A549 treated with dexamethasone at 1 μM for 4 hours (cell line): ENCODE data around the gene PFN4. TPM values are rescaled to one million over a fixed set of nuclear protein-coding genes. Genes with fewer than 3 reads are reported as not detected.

Source experiments
- total RNA-seq: library from RNA; stranded (reverse); fragments of 200-300 nt; extraction: Qiagen RNA extraction; gene quantifications from 5 replicates; pipeline ENCODE4 v1.2.3, GENCODE V29; 2022

PFN4 gene, protein sequence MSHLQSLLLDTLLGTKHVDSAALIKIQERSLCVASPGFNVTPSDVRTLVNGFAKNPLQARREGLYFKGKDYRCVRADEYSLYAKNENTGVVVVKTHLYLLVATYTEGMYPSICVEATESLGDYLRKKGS
- 1.2 to 1.8 TPM (median 1.4 TPM) in 5 replicates for total RNA-seq

GRCh38 chr2:24123195-24123921, at the start of gene PFN4, which contains the start of gene FAM228B:
Gene PFN4, minus strand, starts transcription at chr2:24123334. Its CDS starts 799 bp downstream, at chr2:24122535.
Gene FAM228B, plus strand, starts transcription at chr2:24123469. Its CDS starts 893 bp downstream, at chr2:24124362.

DNA sequence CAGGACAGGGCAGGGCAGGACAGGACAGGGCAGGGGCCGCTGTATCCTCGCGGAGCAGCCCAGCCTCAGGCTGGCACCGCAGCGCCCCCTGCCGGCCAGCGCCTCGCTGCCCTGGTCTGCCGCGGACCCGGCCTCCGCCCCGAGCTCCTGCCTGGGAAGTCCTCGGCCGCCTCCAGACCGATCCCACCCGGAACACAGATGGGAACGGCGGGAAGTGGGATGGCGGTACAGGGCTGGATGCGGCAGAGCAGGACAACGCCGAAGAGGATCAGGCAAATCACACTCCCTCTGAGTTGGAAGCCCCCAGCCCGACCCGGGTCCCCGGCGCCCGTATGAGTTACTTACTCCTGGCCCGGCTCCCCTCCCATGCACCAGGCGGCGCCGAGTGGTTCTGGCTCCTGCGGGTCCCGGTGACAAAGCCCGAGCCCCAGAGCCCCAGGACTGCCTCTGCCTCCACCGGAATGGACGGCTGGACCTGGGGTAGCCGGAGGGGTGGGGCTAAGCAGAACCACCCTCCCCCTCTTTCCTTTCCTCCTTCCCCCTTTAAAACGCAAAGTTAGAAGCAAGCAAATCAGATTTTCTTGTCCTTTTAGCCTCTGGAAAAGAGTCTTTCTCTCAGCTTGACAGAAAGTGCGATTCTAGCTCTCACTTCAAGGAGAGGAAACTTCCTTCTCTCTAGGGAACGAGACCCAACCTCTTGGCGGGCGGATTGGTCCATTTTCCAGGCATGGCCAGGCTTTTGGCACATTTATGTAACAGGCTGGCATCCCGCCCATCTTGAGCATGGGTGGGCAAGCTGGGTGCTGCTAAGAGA, 38.5 kb downstream of the PFN4 start, which contains the start of gene TP53I3:
Gene TP53I3 (minus strand): TSS at position 449 of the 814 bp plus-strand sequence. CDS start 508 bp downstream, outside the sequence.

GRCh38 chr2:24075915-24076848, 47.0 kb downstream of the PFN4 start, which contains the start of gene SF3B6:
Gene SF3B6, minus strand, starts transcription at chr2:24076326. Its CDS starts 97 bp downstream, at chr2:24076229.

Other genes starting within 250 kb of the PFN4 start
- gene ATAD2B, start 196.2 kb downstream of the PFN4 start, total RNA-seq = 6.2 to 8.8 TPM (median 7.7 TPM) in 5 replicates
- 20.2 to 26.6 TPM (median 24.2 TPM) in 5 replicates for gene UBXN2A, start 182.9 kb downstream of the PFN4 start, total RNA-seq
- 0.44 to 0.80 TPM (median 0.68 TPM) in 5 replicates for gene MFSD2B, start 113.2 kb downstream of the PFN4 start, total RNA-seq
- gene WDCP, start 75.9 kb downstream of the PFN4 start, total RNA-seq = 12.2 to 15.9 TPM (median 14.1 TPM) in 5 replicates
- 11.6 to 11.9 TPM (median 11.8 TPM) in 5 replicates for gene FKBP1B, start 73.6 kb downstream of the PFN4 start, total RNA-seq
- gene SF3B6, start 47.0 kb downstream of the PFN4 start, total RNA-seq = 167 to 232 TPM (median 180 TPM) in 5 replicates
- gene TP53I3, start 38.5 kb downstream of the PFN4 start, total RNA-seq = 263 to 323 TPM (median 281 TPM) in 5 replicates
- gene FAM228B, start 135 bp upstream of the PFN4 start, total RNA-seq = 1.5 to 2.5 TPM (median 2.4 TPM) in 5 replicates
- not detected in 5 replicates for gene FAM228A, start 51.7 kb upstream of the PFN4 start, total RNA-seq
- gene ITSN2, start 237.2 kb upstream of the PFN4 start, total RNA-seq = 17.7 to 29.0 TPM (median 24.0 TPM) in 5 replicates